GM21447 (cell line): ENCODE measurements around the gene HMCN2.
"Not testable (repeated sequence)": the region's sequence is repeated elsewhere in the genome, so short reads cannot be mapped to it uniquely, and the experiment has no call there.

Experiments
- ATAC-seq: cut with Tn5 transposase; IDR thresholded peaks from one replicate; pipeline ENCODE4 v1.9.1; 2021; ENCODE audit not compliant: unreplicated experiment

HMCN2 gene

DNA sequence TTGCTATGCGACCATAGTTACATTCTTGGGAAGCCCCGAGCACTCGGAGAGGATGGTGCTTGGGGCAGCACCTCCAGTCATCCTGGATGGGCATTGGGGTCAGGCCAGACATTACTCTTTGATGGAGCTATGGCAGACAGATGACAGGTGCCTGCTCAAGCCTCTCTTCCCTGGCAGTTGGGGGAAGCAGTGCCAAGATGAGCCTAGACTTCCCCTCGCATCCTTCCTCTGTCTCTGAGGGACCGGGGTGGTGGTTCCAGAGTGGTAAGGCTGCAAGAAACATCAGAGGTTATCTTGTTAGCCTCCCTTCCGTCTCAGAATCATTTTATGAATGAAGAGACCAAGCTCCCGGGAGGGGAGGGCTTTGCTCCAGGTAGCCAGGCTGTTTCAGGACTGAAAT lies 2.8 kb upstream of the HMCN2 start:
- no peak for ATAC-seq

DNA sequence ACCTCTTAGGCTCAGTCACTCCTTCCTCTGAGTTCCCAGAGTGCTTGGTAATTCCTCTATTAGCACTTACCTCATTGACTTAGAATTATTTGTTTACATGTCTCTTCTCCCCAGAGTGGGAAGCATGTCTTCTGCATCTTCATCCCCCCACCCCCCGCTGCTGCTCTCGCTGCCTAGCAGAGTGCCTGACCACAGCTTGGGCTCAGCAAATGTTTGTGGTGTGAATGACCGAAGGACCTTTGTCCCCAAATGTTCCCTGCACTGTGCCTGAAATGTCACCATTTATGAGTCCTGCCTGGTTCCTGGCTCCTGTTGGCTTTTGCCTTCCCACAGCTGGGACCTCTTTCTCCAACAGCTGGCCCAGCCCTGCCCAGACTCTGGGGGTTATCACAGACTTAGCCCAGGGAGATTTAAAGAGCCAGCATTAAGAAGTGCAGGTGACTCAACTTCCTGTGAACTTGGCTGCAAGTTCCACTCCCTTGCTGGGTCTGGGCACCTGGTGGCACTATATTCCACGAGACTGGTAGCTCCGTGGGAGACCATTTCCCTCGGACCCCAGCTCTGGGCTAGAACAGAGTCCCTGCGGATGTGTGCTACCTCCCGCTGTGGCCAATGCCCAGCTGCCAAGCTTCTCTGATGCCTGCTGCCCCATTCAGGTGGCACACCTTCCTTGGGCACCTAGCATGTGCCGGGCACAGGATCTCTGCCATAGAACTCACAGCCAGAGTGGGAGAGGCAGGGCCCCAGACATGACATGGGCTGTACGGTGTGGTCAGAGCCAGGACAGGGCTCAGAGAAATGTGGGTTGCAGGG lies 1.8 kb upstream of the HMCN2 start:
- no peak for ATAC-seq

DNA sequence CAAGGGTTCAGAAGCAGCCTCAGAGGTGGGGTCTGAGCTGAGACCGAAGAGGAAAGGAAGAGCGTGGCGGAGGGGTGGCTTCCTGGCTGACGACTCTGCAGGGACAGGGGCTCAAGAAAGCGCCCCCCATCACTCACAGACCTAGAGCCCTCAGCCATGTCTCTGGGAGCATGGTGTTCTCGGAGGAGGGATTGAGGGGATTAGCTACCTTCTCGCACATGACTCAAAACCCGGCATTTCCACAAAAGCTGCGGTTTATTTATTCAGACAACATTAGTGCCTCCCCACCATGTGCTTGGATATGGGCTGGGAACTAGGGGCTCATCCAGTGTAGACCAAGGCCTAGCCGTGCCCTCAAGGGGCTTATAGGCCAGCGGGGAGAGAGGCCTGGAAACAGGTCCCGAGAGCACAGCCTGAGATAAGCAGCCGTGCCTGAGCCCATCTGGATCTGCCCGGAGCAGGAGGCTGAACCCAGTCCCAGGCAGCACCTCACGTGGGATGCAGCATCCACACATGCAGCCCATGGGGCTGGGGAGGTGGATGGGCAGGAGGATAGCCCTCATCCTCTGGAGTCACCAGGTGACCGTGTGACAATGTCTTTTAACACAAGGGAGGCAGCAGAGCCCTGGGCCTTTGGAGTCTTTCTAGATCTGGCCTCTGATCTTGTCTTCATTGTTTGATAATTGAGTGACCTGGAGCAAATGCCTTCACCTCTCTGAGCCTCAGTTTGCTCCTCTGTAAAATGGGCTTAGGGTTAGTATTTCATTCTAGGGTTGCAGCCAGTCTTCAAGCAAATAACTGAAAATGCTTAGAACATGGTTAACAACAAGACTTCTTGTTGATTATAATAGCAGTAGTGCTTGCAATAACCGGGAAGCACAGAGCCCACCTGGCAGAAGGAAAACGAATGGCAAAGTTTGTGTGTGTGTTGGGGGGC lies 878 bp upstream of the HMCN2 start:
- ATAC-seq, result no peak

DNA sequence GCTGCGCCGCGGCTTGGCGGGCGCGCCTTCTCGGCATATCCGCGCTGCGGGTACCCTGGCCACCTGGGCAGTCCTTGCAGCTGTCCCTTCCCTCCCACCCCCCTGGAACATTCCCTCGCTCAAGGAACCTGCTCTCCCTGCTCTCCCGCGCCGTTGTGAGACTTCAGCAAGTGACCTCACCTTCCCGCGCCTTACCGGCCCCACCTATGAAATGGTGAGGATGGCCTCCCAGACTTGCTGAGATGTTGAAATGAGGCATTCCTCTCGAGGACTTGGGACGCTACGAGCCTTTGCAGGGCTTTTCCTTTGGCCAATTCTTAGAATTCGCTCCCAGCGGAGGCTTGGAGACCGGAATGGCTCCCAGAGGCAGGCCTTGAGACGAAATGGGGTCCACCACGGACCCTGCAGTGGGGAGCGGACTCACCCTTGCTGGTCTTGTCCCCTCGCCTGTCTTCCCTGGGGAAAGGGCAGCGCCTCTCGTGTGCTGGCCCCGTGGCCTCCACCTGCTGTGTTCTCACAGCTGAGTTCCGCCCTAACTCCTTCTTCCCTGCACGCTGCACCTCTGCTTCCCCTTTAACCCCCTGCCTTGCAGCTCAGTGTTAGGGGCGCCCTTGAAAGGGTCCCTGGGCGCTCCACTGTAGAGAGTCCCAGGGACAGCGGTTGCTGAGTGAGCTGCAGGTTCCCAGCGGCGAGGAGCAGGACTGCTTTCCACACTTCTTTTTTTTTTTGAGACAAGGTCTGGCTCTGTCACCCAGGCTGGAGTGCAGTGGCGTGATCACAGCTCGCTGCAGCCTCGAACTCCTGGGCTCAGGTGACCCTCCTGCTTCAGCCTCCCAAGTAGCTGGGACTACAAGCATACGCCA lies 907 bp downstream of the HMCN2 start:
- no peak for ATAC-seq

DNA sequence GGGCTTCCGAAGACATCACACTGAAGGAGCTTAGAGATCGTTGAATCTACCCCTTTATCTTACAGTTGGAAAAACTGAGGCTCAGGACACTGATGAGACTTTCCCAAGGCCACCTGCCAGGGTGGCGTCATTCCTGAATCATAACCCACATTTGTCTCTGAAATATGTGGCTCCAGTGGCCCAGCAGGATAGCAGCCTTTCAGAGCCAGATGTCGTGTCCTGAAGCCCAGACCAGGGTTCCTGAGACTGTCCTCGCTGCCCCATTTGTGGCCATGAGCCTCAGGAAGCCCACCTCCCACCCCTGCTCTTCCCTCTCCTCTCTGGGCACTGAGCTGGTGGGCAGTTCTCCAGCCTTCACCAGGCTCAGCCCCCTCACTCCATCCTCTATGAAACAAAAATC lies 2.4 kb downstream of the HMCN2 start:
- no peak for ATAC-seq

DNA sequence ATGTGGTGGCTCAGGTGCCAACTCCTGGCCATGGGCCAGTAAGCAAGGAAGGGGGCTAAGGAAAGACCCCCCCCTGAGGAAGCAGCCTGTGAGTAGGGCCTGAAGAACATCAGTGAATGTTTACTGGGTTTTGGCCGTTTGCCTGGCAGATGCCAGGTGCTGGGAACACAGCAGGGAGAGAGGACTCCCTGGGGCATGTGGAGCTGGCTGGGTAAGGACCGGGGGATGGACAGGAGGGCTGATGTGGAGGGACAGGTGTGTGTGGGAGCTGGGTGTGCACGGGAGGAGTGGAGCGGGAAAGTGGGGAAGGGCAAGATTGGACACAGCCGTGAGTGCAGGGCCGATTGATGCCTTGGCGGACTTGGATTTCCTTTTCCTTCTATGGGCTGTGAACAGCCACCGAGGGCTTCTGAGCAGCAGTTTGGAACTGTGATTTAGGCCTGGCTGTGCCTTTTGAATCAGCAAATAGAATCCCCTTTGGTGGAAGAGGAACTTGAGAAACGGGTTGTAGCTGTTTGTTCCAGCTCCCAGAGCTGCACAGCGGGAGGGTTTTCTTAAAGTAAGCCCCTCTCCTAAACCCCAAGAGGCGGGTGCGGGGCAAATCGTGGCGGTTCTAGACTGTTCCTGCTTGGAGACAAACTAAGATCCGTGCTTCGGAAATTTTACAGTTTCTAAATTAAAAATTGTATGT lies 3.1 kb downstream of the HMCN2 start:
- ATAC-seq, result no peak

DNA sequence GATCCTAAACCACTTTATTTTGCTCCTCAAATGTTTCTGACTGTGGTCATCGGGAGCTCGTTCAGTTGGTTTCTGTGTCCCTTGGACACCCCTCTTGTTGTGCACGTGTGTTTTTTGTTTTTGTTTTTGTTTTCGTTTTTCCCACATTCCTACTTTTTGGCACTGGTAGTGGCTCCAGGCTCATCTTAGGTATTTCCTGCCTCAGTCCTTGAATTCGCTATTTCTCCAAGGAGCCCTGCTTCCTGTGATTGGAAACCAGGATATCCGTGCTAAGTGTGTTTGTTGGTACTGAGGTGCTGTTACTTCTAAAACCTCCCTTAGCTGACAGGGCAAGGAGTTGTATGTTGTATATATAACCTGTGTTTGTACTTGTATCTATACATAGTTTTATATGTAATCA lies 5.9 kb downstream of the HMCN2 start:
- no peak for ATAC-seq

DNA sequence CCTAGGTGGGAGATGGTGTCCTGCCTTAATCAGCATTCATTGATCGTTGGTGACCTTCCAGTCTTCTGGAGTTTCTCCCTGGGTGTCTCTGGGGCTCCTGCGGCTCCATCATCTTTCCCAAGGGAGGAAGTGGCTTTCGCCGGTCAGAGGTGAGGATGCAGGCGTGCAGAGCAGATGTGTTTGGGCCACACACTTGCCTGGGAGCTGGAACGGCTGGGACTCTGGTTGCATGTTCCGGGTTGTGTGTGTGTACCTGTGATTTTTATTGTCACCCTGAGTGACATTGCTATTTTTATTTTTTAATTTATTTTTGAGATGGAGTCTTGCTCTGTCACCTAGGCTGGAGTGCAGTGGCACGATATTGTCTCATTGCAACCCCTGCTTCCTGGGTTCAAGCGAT lies 9.6 kb downstream of the HMCN2 start:
- ATAC-seq, result no peak

DNA sequence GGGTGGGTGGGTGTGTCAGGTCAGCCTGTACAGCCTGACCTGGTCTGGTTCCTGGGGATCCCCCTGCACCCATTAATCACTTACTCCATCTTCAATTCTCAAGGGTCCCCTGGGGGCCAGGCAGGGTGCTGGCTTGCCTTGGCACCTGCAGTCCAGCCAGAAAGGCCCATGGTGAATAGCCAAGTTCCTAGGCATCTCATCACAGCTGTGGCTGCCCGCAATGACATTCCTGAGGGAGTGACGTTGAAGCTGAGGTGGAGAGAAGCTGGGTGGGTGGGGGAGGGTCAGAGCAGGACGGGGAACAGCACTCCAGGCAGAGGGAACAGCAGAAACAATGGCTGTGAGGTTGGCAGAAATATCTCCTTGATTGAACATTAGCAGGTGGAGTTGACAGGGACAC lies 10.6 kb downstream of the HMCN2 start:
- no peak for ATAC-seq

DNA sequence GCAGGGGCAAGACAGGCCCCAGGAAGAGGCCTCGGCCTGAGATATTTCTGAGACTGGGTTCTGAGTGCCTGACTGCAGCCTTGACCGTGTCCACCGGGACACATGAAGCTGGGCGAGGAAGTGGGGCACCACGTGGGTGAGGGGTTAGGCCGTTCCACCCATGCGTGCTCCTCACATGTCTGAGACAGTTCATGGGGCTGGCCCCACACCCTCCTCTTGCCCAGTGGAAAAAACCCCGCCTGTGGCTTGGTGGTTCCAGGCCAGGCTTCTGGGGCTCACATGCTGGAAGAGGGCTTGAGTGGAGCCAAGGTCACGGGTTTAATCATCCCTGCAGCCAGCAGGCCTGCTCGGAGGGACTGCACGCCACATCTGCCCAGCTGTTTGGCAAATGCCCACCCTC lies 11.4 kb downstream of the HMCN2 start:
- no peak for ATAC-seq

DNA sequence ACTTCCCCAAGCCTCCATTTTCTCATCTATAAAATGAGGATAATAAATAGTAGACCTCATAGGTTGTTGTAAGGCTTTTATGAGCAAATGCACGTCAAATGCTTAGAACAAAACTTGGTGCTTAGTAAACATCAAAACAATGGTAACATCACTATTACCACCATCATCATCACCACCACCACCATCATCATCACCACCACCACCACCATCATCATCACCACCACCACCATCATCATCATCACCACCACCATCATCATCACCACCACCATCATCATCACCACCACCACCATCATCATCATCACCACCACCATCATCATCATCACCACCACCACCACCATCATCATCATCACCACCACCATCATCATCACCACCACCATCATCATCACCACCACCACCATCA lies 12.0 kb downstream of the HMCN2 start:
- ATAC-seq, result not testable (repeated sequence)

DNA sequence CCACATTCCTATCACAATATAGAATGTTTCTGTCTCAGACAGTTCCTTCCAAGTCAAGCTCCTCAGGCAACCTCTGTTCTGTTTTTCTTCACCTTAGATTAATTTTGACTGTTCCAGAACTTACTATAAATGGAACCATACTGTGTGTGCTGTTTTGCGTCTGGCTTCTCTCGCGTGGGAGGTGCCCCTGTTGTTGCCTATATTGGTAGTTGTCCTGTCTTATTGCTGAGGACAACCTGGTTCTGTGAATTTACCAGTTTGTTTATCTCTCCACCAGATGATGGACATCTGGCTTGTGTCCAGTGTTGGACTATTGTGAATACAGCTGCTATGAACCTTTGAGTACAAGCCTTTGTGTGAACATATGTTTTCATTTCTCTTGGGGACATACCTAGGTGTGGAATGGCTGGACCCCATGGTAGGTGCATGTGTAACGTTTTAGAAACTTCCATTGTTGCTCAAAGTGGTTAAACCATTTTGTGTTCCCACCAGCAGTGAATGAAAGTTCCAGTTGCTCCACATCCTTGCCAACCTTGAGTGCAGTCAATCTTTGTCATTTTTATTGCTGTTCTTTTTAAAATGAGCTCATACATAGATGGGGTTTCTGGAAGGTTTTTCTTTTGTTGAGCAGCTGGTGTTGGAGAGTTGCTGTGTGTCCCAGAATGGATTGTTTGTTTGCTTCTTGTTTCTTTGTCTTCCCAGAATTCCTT lies 18.1 kb downstream of the HMCN2 start:
- ATAC-seq, result no peak

DNA sequence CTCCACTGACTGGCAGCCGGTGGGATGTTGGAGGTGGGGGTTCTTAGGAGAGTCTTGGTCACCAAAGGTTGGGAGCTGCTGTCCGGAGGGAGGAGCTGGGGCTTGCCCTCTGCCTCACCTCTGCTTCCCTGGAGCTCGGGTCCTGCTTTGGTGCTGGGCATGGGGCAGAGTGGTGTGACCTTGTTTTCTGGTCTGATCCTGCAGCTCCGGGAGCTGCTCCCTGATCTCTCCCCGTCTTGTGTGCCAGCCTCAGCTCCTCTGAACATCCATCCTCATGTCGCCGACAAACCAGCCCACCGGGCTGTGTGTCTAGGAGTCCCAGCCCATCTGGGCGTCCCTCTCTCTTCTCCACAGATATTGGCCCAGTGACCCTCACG lies 18.7 kb downstream of the HMCN2 start:
- no peak for ATAC-seq

DNA sequence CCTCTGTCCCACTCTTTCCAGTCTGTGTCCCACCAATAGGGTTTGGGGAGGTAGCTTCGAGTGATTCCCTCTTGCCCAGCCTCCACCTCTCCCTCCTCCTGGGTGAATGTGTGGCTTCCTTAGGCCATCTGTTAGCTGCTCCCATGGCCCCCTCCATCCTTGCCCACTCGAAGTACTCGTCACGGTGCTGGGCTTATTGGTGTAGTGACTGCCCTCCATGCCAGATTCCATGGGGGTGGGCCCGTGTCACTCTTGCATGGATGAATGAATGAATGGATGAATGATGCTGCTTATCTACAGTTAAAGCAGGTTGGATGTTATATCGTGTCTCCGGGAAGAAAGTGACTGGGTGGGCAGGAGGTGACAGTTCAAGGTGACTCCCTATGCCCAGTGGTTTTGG lies 19.1 kb downstream of the HMCN2 start:
- ATAC-seq, result no peak

DNA sequence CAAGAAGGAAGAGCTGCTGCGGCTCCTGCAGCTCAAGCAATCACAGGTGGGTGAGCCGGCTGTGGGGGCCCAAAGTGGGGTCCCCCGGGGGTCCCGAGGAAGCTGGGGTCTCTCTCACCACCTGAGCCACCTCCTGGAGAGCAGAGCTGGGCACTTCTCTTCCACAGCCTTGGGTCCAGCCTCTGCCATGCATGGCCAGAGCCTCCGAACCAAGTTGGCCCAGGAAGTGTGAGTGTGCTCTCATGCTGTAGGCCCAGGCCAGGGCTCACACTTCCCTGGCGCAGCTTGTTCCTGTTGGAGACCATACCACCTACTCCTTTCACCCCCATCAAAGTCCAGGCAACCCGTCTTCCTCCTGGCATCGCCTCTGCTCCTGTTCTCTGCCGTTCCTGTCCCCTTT lies 19.7 kb downstream of the HMCN2 start:
- no peak for ATAC-seq

DNA sequence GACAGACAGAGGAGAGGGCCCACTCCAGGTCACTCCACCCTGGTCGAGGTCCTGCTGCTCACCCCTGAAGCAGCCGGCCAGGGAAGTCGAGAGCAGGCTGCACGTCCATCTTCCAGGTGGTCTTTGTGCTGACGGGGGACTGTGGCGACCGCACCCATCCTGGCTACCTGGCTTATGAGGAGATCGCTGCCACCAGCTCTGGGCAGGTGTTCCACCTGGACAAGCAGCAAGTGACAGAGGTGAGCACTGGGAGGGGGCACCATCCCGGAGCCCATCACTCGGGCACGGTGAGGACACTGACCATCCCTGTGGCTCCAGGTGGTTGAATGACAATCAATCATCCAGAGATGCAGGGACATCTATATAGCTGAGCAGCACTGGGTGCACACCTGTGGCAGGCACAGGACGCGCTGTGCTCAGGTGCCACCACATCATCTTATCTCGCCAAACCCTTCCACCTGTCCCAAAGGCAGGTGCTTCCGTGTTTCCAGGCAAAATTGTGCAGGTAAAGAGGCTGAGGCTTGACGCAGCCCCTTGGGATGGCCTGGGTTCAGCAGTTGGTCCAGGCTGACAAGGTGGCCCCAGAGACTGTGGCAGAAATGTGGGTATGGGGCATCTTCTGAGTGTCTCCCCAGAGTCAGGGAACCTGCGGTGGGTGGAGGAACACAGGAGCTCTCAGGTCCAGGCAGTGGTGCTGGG lies 20.7 kb downstream of the HMCN2 start:
- ATAC-seq, result no peak

DNA sequence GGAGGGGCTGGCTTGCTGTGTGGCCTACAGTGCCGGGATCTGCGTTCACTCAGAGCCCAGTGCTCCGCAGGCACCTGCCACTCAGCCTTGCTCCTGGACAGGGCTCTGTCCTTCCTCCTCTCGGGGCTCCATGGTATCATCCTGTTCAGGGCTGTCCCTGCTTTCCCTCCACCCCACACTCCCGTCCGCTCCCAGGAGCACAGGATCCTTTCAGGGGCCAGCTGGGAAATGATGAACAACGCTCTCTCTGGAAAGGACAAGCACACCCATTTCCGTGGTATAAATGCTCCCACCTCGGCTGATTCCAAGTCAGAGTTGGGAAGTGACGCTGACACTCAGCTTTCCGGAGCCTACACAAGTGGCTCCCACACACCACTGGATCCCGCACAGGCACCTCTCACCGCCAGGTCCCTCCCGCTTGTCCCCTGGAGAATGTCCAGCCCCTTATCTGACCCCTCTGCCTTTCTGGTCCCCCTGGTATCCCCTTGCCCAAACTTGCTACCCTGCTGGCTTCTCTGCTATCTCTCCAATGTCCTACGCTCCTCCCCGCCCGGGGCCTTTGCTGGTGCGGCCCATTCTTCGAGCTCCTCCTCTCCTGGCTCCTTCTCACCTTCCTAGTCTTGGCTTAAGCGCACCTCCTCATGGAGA lies 21.3 kb downstream of the HMCN2 start:
- ATAC-seq, result no peak

DNA sequence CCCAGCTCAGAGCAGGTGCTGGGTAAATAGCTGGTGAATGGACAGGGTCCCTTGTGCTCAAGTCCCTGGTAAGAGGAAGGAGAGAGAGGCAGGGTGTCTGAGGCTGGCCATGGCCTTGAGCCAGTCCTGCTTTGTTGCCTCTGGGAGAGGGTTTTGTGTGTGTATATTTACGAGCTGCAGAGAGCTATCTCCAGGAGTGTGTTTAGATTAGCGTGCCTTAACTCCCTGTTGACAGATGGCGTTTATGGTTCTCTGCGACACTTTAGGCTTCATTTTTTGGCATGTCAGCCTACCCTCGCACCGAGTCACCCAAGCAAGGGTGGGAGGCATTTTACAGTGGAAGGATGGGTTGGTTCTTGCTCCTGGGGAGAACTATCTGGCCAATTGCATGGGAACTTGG lies 22.2 kb downstream of the HMCN2 start:
- ATAC-seq, result no peak

DNA sequence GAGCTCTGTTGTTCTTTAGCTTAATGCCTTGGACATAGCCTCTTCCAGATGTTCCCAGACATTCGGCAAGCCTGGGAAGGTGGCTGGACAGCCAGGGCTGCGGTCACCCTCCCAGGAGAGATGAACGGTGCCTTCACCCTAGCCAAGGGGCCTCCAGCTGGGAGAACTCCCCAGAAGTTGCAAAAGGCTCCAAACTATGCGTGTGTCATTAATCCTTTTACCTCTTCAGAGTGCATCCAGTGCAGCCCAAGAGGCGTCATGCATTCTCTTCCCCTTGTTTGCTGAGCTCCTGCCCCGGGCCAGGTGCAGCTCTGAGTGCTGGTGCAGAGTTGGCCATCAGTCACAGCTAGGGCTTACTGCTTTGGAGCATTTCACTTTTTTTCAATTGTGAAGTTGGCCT lies 22.8 kb downstream of the HMCN2 start:
- no peak for ATAC-seq
